ENCODE measurements around the gene SALL2. TPM values are rescaled to one million over a fixed set of nuclear protein-coding genes. Genes with fewer than 3 reads are reported as not detected.

The SALL2 gene
- total RNA-seq, 1 experiment from 2014 or later, result 0.47 TPM

- Histone ChIP-seq H3K27ac (ENCODE audit: low read depth, low read length) (no peak overlapping the region), H4K20me1 (ENCODE audit: insufficient read depth) (no peaks in the 10 kb centered on the region), H3K36me3 (ENCODE audit: control insufficient read depth in 1 of 2, insufficient read depth in 2 of 2, low read length in 2 of 2) (no peaks in the 10 kb centered on the region), H3K79me2 (ENCODE audit: insufficient read depth, low read length) (no peaks in the 10 kb centered on the region), H3K9me2 (ENCODE audit: insufficient read depth) (no peaks in the 10 kb centered on the region), H3K4me1 (ENCODE audit: control insufficient read depth in 1 of 2, insufficient read depth in 2 of 2, low read length in 2 of 2) (peaks cover 0 to 5% of the 10 kb centered on the region in 2 experiments; a peak in 1 of 4 replicates), H2AFZ (ENCODE audit: low read depth, low read length, poor library complexity, severe bottlenecking) (no peak overlapping the region), H3K9me3 (ENCODE audit: control insufficient read depth in 1 of 2, insufficient read depth in 1 of 2, low read depth in 1 of 2, low read length in 2 of 2) (no peaks in the 10 kb centered on the region), H3K27me3 (ENCODE audit: insufficient read depth, low read length) (no peaks in the 10 kb centered on the region; the same call in 1 of the 2 replicates), H3K4me2 (ENCODE audit: low read length) (no peak overlapping the region), H3K9ac (ENCODE audit: low read length) (no peak overlapping the region), H3K4me3 (replicated peaks in 1 of 2; ENCODE audit: low read depth in 1 of 2, low read length in 2 of 2) (no peak overlapping the region)
- TF ChIP-seq REST (IDR thresholded peaks at IDR 0.05; ENCODE audit: low read depth) (no peak), POLR2AphosphoS5 (IDR thresholded peaks at IDR 0.05; ENCODE audit: low read depth, low read length) (no peak), YY1 (IDR thresholded peaks at IDR 0.05; ENCODE audit: extremely low read depth, insufficient replicate concordance, low read depth, low read length) (no peak), FOSL1 (IDR thresholded peaks at IDR 0.05; ENCODE audit: low read depth) (no peak), SIN3A (IDR thresholded peaks at IDR 0.05; ENCODE audit: low read depth) (no peak), ZFX (IDR thresholded peaks at IDR 0.05) (no peak), RAD21 (IDR thresholded peaks at IDR 0.05; ENCODE audit: low read depth) (no peak), EGR1 (IDR thresholded peaks at IDR 0.05; ENCODE audit: low read depth) (no peak)
- intact Hi-C loops (cut with micrococcal nuclease), result no loop called here
- no peak for DNase-seq (ENCODE audit: low read depth, low spot score)
- no TSS peak for BruUV-seq (replicated peaks)
- RAD21 ChIA-PET (ENCODE audit: low non-redundant PET in 1 of 2, low total read pairs in 2 of 2, uncharacterized antibody in 2 of 2, unreplicated experiment in 2 of 2), result no interaction called here
- CTCF ChIA-PET, result no interaction called here
- POLR2A ChIA-PET, result no interaction called here
- no peak for ATAC-seq
These were observed 1.2 kb upstream of the SALL2 start for GRCh38 chr14:21527318-21527679.

All from HCT116 (cell line).